HG03432 (cell line): ENCODE measurements around the gene MFSD2A.
"Not testable (repeated sequence)": the region's sequence is repeated elsewhere in the genome, so short reads cannot be mapped to it uniquely, and the experiment has no call there.

Experiments
- ATAC-seq: cut with Tn5 transposase; IDR thresholded peaks from one replicate; pipeline ENCODE4 v1.9.1; 2021; ENCODE audit warnings: mild to moderate bottlenecking, moderate library complexity; ENCODE audit not compliant: unreplicated experiment

Gene MFSD2A

DNA sequence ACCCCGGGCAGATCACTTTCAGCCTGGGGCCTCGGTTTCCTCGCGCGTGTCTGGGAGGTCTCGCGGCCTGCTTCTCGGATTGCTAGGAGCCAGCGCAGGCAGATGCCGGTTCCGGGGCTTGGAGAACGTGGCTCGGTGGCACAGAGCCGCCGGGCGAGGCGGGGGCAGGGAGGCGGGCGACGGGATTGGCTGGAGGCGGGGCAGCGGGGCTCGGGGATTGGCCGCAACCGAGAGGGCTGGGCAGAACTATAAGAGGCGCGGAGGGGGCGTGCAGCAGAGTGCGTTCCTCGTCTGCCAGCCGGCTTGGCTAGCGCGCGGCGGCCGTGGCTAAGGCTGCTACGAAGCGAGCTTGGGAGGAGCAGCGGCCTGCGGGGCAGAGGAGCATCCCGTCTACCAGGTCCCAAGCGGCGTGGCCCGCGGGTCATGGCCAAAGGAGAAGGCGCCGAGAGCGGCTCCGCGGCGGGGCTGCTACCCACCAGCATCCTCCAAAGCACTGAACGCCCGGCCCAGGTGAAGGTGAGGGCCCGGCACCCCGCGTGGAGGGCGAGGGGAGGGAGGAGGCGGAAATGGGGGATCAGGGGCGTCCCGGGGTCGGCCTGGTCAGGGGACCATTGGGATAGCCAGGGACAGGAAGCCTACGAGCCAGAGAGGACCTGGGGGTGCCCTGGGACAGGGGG lies at the start of gene MFSD2A:
Gene MFSD2A (plus strand): TSS at position 276 of the 677 bp plus-strand sequence. CDS start 148 bp downstream, at position 424.
- ATAC-seq: peak; percentile 85

DNA sequence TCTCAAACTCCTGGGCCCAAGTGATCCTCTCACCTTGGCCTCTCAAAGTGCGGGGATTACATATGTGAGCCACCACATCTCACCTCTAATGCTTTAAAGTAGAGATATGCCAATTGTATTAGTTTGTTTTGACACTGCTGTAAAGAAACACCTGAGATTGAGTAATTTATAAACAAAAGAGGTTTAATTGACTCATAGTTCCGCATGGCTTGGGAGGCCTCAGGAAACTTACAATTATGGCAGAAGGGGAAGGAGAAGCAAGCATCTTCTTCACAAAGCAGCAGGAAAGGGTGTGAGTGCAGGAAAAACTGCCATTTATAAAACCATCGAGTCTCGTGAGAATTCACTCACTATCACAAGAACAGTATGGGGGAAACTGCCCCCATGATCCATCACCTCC lies 49.8 kb upstream of the MFSD2A start:
- no peak for ATAC-seq

DNA sequence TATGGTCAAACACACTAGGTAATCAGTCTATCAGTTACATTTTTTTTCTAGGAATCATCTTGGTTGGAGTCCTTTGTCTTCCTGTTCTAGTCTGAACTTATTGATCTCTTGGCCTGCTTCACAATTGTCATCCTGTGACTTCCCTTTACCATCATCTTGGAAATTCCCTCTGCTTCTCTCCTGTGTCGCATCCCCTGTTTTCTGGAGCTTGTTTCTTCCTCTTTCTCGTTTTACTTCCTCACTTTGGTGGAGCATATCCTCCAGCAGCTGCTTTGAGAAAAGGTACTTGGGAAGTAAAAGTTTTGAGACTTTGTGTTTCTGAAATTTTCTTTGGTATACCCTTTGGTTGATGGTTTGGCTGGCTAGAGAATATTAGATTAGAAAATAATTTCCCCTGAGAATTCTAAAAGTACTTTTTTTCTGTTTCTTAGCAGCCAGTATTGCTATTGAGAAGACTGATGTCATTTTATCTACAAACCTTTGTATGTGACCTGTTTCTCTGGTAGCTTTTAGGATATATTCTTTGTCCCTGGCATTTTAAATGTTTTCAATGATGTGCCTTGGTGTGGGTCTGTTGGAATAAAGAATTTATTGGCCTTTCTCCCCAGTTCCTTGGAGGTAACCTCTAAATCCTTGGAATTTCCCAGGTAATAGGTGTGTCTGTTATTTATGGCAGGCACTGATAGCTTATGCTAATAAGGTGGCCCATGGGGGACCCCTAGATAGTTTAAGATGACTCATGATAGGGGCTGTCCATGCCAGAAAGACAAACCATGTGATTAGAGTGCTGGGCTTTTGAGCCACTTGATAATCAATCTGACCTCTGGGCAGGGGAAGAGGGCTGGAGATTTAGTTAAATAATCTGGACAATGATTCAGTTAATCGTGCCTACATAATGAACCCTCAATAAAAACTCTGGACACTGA lies 47.2 kb upstream of the MFSD2A start:
- no peak for ATAC-seq

DNA sequence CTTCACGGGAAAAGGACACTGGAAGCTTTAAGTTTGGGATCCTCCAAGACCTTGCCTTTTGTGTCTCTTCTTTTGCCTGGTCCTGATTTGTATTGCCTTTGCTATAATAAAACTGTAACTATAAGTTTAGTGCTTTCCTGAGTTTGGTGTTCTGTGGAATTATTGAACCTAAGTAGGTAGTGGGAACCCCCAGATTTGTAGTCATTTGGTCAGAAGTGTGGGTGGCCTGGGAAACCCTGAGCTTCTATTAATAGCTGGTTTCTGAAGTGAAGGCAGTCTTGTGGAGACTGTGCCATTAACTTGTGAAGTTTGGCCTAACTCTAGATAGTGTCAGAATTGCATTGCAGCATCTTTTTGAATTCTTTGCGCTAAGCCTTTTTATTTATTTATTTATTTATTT lies 46.4 kb upstream of the MFSD2A start:
- no peak for ATAC-seq

DNA sequence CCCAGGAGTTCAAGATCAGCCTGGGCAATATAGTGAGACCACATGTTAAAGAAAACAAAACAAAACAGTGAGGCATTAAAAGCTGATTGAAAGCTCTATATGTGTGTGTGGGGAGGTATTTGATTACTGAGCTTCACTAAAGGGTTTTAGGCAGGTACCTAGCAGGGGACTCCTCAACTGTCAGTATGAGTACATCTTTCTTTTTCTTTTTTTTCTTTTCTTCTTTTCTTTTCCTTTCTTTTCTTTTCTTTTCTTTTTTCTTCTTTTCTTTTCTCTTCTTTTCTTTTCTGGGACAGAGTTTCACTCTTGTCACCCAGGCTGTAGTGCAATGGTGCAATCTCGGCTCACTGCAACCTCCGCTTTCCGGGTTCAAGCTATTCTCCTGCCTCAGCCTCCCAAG lies 44.7 kb upstream of the MFSD2A start:
- ATAC-seq: no peak

DNA sequence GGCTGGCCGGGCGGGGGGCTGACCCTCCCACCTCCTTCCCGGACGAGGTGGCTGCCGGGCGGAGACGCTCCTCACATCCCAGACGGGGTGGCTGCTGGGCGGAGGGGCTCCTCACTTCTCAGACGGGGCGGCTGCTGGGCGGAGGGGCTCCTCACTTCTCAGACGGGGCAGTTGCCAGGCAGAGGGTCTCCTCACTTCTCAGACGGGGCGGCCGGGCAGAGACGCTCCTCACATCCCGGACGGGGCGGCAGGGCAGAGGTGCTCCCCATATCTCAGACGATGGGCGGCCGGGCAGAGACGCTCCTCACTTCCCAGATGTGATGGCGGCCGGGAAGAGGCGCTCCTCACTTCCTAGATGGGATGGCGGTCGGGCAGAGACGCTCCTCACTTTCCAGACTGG lies 41.8 kb upstream of the MFSD2A start:
- ATAC-seq: not testable (repeated sequence)

DNA sequence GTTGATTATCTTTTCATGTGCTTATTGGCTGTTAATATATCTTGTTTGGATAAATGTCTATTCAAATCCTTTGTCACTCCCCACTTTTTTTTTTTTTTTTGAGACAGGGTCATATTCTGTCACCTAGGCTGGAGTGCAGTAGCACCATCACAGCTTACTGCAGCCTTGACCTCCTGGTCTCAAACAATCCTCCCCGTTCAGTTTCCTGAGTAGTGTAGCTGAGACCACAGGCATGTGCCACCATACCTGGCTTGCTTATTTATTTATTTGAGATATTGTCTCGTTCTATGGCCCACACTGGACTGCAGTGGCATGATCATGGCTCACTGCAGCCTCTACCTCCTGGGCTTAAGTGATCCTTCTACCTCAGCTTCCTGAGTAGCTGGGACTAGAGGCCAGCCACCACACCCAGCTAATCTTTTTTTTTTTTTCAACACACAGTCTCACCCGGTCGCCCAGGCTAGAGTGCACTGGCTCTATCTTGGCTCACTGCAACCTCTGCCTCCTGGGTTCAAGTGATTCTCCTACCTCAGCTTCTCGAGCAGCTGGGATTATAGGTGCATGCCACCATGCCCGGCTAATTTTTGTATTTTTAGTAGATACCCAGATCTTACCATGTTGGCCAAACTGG lies 39.3 kb upstream of the MFSD2A start:
- no peak for ATAC-seq

DNA sequence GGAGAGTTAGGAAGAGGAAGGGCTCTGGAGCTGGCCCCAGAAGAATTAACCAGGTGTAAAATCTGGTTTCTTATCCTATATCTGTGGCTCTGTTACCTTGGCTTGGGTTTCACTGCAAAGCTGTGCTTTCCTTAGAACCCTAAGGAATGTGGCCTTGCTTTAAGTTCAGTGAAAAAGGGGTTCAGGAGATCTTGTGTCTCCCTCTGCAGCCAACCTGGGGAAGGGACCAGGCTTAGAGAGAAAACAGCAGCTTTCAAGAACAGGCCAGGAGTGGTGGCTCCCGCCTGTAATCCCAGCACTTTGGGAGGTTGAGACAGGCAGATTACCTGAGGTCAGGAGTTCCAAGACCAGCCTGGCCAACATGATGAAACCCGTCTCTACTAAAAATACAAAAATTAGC lies 37.1 kb upstream of the MFSD2A start:
- ATAC-seq: no peak

DNA sequence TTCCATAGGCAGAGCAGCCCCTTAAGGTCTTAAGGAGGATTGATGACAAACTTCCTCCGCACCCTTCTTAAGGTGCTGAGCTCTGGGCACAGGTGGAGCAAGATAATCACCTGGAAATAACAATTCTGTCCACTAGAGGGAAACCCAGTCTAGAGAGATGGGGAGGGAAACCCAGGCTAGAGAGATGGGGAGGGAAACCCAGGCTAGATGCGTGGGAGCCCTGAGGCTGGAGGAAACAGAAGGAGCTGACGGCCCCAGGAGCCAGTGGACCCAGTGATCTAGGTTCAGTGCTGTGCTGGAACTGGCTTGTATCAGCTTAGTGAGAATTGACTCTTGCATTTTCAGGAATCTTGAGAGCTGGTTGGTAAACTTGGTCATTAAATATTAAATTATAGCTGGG lies 35.4 kb upstream of the MFSD2A start:
- peak; percentile 53 for ATAC-seq

DNA sequence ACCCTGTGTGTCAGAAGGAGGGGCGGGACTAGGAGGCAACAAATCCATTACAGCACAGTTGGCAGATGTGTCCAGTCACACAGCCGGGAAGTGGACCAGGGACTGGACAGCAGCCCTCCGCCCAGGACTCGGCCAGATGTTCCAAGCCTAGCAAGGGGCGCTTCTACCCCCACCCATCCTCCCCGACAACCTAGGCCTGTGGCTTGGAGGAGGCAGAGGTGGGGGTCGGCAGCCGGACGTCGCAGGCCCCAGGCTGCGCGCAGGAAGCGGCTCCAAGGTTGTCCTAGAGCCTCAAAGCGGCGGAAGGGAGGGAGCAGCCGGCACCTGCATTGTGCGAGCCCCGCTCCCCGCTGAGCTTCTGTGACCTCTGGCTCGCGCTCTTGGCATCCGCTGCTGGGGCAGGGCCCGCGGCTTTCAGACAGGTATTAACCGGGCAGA lies 32.7 kb upstream of the MFSD2A start:
- no peak for ATAC-seq

DNA sequence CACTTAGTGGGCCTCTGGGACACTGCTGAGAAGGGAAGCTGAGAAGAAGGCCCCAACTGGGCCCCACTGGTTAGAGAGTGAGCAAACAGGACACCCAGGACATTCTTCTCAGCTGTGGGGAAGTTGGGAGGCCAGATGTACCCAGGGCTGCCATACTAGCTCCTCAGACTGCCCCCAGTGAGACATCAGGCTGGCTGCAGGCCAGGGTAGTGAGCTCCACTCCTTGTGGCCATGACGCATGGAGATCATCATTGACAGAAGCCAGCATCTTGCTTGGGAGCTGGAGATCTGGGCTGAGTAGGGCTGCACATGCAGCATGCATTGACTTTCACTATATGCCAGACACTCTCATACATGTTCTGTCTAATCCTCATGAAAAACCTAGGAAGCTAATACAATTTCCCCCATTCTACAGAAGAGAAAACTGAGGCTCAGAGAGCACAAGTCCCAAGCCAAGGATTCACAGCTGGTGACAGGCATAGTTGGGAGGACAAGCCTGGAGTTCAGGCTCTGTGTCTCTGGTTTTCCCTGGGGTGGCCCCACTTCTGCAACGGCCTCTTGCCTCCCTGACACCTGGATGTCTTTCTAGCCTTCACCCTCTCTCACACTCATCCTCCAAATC lies 29.1 kb upstream of the MFSD2A start:
- ATAC-seq: no peak

DNA sequence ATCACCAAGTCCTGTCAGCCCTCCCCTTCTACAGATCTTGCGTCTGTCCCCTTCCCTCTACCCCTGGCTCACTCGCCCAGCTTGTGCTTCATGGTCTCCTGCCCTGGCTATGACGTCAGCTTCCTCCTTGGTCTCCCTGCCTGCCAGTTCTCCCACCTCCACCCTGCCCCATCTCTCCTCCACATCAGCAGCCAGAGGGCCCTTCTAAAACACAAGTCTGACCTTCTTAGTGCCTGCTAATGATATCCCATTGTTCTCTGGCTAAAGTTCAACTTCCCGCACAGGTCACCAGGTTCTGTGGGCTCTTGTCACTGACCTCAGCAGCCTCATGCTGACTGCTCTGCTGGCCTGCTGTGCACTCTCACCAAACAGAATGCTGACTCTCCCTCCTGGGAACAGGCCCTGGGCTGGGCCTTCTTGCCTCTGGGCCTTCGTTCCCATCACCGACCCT lies 28.6 kb upstream of the MFSD2A start:
- ATAC-seq: no peak

DNA sequence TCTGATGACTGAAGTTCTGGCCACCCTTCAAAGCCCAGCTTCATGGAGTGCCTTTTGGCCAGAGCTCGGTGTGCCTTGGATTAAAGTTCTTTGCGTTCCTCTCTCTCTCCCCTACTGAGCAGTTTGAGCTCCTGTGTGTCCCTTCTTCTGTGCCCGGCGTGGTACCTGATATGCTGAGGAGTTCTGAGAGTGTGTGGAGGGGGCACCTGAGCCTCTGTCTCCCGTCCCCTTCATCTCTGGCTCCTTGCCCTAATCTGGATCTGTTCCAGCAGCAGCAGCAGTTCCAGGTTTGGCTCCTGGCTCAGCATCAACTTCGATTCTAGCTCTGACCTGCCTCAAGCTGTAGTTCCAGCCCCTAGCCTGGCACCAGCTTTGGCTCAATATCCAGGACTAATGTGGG lies 28.1 kb upstream of the MFSD2A start:
- no peak for ATAC-seq

DNA sequence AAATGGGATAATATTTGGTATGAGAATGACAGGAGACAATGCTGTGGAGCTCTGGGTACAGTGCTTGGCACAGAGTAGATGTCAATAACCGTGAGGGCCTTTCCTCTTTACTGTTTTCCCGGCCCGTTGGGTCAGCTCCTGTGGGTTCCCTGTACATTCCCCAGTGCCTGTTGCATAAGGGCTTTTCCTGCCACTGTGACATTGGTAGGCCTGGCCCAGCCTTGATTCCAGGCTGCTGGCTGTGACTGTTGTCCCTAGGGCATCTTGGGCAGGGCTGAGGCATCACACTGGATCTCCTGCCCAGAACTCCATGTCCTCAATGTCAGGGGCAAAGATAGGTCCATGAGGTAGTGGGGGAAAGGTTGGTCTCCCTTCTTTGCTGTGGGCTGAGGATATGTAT lies 27.4 kb upstream of the MFSD2A start:
- no peak for ATAC-seq

DNA sequence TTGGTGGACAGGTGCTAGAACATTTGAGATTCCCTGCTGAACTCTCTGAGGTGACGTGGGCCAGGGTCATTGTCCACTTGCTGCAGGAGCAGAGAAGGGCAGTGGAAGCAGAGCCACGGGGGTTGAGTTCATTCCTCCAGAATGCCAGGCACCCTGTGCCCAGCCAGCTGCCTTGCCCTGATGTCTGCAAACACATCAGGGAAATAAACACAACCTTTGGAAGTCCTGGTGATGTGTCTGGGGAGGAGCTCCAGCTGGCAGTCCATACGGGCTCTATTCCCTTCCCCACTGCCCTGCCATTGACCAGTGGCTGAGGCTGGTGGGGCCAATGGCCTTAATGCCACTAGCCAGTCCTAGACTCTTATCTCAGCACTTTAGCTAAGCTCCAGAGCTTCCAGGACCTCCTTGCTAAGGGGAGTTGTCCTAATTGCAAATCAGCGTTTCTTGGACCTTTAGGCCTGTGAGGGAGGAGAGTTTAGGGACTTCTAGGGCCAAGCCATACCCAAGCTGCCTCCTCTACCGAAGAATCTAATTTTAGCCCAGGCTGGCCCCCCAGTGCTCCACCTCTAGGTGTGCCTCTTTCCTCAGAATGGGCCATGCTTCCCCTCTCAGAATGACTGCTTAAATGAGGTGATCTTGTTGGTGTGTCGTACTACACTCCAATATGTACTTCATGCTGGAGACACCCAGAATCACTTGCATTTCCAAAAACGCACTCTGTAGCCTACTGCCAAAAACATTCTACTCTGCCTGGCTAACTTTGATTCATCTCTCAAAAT lies 25.9 kb upstream of the MFSD2A start:
- ATAC-seq: no peak

DNA sequence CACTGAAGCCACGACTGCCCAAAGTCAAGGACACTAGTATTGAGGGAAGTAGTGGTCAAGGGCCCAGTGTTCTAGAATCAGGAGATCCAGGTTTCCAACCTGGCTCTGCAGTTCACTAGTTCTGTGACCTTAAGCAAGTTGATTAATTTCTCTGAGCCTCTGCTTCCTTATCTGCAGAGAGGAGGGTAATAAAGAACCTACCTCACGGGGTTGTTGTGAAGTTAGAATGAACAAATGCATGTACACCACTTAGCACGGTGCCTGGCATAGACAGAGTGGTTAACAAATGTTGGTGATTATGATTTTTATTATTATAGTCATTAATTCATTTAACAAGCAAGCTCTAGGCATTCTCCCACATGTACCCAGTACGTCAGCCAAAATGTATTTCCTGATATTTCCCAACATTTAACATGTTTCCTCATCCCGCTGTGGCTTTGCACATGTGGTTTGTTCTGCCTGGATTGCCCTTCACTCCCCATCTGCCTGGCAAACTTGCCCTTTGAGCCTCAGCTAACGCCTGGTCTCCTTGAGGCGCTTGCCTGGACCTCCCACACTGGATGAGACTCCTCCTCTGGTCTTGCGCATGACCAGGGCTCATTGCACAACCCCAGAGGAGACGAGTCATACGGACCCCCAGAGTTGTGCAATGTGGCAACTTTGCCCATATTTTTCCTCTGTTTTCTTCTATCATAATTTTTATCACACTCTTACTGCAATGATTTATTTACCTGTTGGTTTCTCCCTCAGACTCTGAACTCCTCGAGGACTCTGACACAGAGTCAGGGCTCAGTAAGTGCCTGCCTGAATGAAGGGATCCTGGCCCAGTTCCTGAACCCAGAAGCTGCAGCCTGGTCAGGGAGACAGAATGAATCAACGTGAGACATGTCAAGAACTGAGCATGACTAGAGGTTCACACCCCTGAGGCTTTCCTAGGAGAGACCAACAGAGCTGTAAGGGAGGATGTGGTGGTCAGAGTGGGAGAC lies 20.7 kb upstream of the MFSD2A start:
- ATAC-seq: no peak

DNA sequence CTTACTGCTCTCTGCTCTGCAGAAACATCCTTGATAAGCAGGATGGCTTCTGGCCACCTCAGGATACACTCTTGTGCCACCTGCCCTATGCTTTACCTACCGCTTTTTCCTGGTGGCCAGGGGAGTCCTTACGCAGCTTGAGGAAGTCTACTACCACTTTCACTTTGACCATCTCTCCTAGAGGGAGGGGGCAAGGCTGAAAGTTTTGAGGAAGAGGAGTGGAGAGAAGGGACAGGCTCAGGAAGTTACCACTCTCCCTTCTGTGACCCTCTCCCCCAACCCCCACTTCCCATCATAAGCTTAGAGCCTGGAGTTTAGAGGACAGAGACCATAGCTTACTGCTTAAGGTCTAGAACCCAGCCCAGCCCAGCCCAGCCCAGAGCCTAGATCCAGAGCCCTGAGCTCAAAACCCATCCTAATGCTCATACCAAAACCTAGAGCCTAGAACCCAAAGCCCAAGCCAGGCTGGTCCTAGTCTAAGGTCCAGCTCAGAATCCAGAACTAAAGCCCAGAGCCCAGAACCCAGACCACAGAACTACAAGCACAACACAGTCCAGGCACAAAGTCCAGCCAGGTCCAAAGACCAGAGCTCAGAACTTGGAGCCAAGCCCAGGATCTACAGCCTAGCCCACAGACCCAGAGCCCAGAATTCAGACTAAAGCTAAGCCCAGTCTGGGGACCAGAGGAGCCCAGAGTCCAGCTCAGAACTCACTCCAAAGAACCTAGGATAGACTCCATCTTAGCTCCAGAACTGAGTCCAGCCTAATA lies 18.0 kb upstream of the MFSD2A start:
- ATAC-seq: no peak

DNA sequence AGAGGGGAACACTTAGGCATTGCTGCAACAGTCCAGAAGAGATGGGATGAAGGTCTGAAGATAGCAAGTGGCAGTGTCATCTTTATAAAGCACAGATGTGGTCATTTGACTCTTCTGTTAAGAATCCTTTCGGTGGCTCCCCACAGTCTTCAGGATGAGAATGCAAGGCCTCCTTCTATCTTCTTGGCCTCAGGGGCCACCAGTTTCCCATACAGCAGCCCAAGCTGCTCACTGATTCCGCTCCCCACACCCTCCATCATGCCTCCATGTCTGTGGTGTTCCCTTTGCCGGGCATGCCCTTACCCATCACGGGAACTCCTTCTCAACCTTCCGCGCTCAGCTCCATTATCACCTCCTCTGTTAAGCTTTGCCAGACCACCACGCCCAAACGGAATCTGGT lies 16.1 kb upstream of the MFSD2A start:
- no peak for ATAC-seq
